ENCODE results near the gene TACSTD2. TPM values are rescaled to one million over a fixed set of nuclear protein-coding genes. Genes with fewer than 3 reads are reported as not detected.
"Not testable (repeated sequence)": the region's sequence is repeated elsewhere in the genome, so short reads cannot be mapped to it uniquely, and the experiment has no call there.

Gene TACSTD2
- total RNA-seq, 2 experiments from 2014 or later = not detected

GRCh38 chr1:58601921-58602320 lies 24.9 kb upstream of the TACSTD2 start:
- peaks cover 17% of the 10 kb centered on the region for H3K9me3 Mint-ChIP-seq
- H3K4me3 Mint-ChIP-seq; H3K36me3 Mint-ChIP-seq; H3K27ac Mint-ChIP-seq; DNase-seq; POLR2A ChIA-PET; ATAC-seq (ENCODE audit: low read depth): not testable (repeated sequence)
- H3K27me3 Mint-ChIP-seq = peaks cover 60% of the 10 kb centered on the region
- H3K4me1 Mint-ChIP-seq = peaks cover 11% of the 10 kb centered on the region

- peaks cover 11% of the 10 kb centered on the region for H3K4me1 Mint-ChIP-seq
- DNase-seq (no peak), ATAC-seq (ENCODE audit: low read depth) (no peak)
- H3K4me3 Mint-ChIP-seq = no peak overlapping the region
- peaks cover 4% of the 10 kb centered on the region for H3K9me3 Mint-ChIP-seq
- H3K27ac Mint-ChIP-seq = no peak overlapping the region
- H3K27me3 Mint-ChIP-seq = peaks cover 58% of the 10 kb centered on the region
- H3K36me3 Mint-ChIP-seq = peaks cover 1% of the 10 kb centered on the region
- POLR2A ChIA-PET = no interaction called here
These were observed 20.9 kb upstream of the TACSTD2 start for GRCh38 chr1:58597996-58598395.

- H3K4me1 Mint-ChIP-seq = peaks cover 11% of the 10 kb centered on the region
- H3K9me3 Mint-ChIP-seq = peaks cover 4% of the 10 kb centered on the region
- ATAC-seq (ENCODE audit: low read depth) = no peak
- H3K4me3 Mint-ChIP-seq = no peak overlapping the region
- POLR2A ChIA-PET = no interaction called here
- DNase-seq = no peak
- peaks cover 1% of the 10 kb centered on the region for H3K36me3 Mint-ChIP-seq
- peaks cover 59% of the 10 kb centered on the region for H3K27me3 Mint-ChIP-seq
- H3K27ac Mint-ChIP-seq = no peak overlapping the region
These were observed 20.0 kb upstream of the TACSTD2 start for GRCh38 chr1:58597076-58597475.

- peaks cover 57% of the 10 kb centered on the region for H3K27me3 Mint-ChIP-seq
- H3K9me3 Mint-ChIP-seq = peaks cover 4% of the 10 kb centered on the region
- H3K27ac Mint-ChIP-seq = no peak overlapping the region
- no peak overlapping the region for H3K4me3 Mint-ChIP-seq
- POLR2A ChIA-PET = no interaction called here
- peaks cover 11% of the 10 kb centered on the region for H3K4me1 Mint-ChIP-seq
- DNase-seq (no peak), ATAC-seq (ENCODE audit: low read depth) (no peak)
- H3K36me3 Mint-ChIP-seq = peaks cover 1% of the 10 kb centered on the region
These were observed 19.6 kb upstream of the TACSTD2 start for GRCh38 chr1:58596631-58597052.

GRCh38 chr1:58594546-58594945 lies 17.5 kb upstream of the TACSTD2 start:
- peaks cover 50% of the 10 kb centered on the region for H3K27me3 Mint-ChIP-seq
- peaks cover 11% of the 10 kb centered on the region for H3K4me1 Mint-ChIP-seq
- no peak overlapping the region for H3K4me3 Mint-ChIP-seq
- peaks cover 1% of the 10 kb centered on the region for H3K36me3 Mint-ChIP-seq
- no peak overlapping the region for H3K27ac Mint-ChIP-seq
- DNase-seq = no peak
- H3K9me3 Mint-ChIP-seq = no peaks in the 10 kb centered on the region
- POLR2A ChIA-PET = no interaction called here
- no peak for ATAC-seq (ENCODE audit: low read depth)

GRCh38 chr1:58592522-58593134 lies 15.6 kb upstream of the TACSTD2 start:
- Mint-ChIP-seq H3K27ac (no peak overlapping the region), H3K4me1 (peaks cover 2% of the 10 kb centered on the region), H3K9me3 (no peaks in the 10 kb centered on the region), H3K4me3 (no peak overlapping the region), H3K27me3 (peaks cover 34% of the 10 kb centered on the region), H3K36me3 (no peaks in the 10 kb centered on the region)
- POLR2A ChIA-PET = no interaction called here
- ATAC-seq (ENCODE audit: low read depth) (no peak), DNase-seq (no peak)

GRCh38 chr1:58591806-58592205 lies 14.8 kb upstream of the TACSTD2 start:
- no peak for ATAC-seq (ENCODE audit: low read depth)
- POLR2A ChIA-PET = no interaction called here
- Mint-ChIP-seq H3K27me3 (peaks cover 33% of the 10 kb centered on the region), H3K27ac (no peak overlapping the region), H3K4me3 (no peak overlapping the region), H3K36me3 (no peaks in the 10 kb centered on the region), H3K4me1 (no peaks in the 10 kb centered on the region), H3K9me3 (no peaks in the 10 kb centered on the region)
- DNase-seq = no peak

GRCh38 chr1:58590019-58590418 lies 13.0 kb upstream of the TACSTD2 start:
- POLR2A ChIA-PET = no interaction called here
- H3K9me3 Mint-ChIP-seq = no peaks in the 10 kb centered on the region
- no peaks in the 10 kb centered on the region for H3K36me3 Mint-ChIP-seq
- H3K27me3 Mint-ChIP-seq = peaks cover 33% of the 10 kb centered on the region
- ATAC-seq (ENCODE audit: low read depth) (no peak), DNase-seq (no peak)
- H3K27ac Mint-ChIP-seq = no peak overlapping the region
- no peak overlapping the region for H3K4me3 Mint-ChIP-seq
- peaks cover 5% of the 10 kb centered on the region for H3K4me1 Mint-ChIP-seq

- Mint-ChIP-seq H3K4me1 (peaks cover 17% of the 10 kb centered on the region), H3K9me3 (no peaks in the 10 kb centered on the region), H3K27ac (no peak overlapping the region), H3K27me3 (peaks cover 32% of the 10 kb centered on the region), H3K4me3 (no peak overlapping the region), H3K36me3 (no peaks in the 10 kb centered on the region)
- POLR2A ChIA-PET = no interaction called here
- DNase-seq (no peak), ATAC-seq (ENCODE audit: low read depth) (no peak)
These were observed 11.3 kb upstream of the TACSTD2 start for GRCh38 chr1:58588396-58588795.

GRCh38 chr1:58587667-58588066 lies 10.6 kb upstream of the TACSTD2 start:
- Mint-ChIP-seq H3K27ac (no peak overlapping the region), H3K36me3 (no peaks in the 10 kb centered on the region), H3K9me3 (no peaks in the 10 kb centered on the region), H3K4me3 (no peak overlapping the region), H3K27me3 (peaks cover 26% of the 10 kb centered on the region), H3K4me1 (peaks cover 18% of the 10 kb centered on the region)
- ATAC-seq (ENCODE audit: low read depth) = no peak
- no peak for DNase-seq
- POLR2A ChIA-PET = no interaction called here

- Mint-ChIP-seq H3K4me1 (peaks cover 18% of the 10 kb centered on the region), H3K4me3 (no peak overlapping the region), H3K27me3 (peaks cover 24% of the 10 kb centered on the region), H3K9me3 (no peaks in the 10 kb centered on the region), H3K36me3 (no peaks in the 10 kb centered on the region), H3K27ac (no peak overlapping the region)
- DNase-seq (no peak), ATAC-seq (ENCODE audit: low read depth) (no peak)
- POLR2A ChIA-PET = no interaction called here
These were observed 9.2 kb upstream of the TACSTD2 start for GRCh38 chr1:58586271-58586670.

GRCh38 chr1:58585581-58586151 lies 8.6 kb upstream of the TACSTD2 start:
- no peaks in the 10 kb centered on the region for H3K9me3 Mint-ChIP-seq
- ATAC-seq (ENCODE audit: low read depth) (no peak), DNase-seq (no peak)
- H3K4me1 Mint-ChIP-seq = peaks cover 18% of the 10 kb centered on the region
- H3K27ac Mint-ChIP-seq = no peak overlapping the region
- POLR2A ChIA-PET = no interaction called here
- no peaks in the 10 kb centered on the region for H3K36me3 Mint-ChIP-seq
- peaks cover 27% of the 10 kb centered on the region for H3K27me3 Mint-ChIP-seq
- H3K4me3 Mint-ChIP-seq = no peak overlapping the region

- POLR2A ChIA-PET = no interaction called here
- H3K4me1 Mint-ChIP-seq = peaks cover 18% of the 10 kb centered on the region
- H3K36me3 Mint-ChIP-seq = no peaks in the 10 kb centered on the region
- DNase-seq (no peak), ATAC-seq (ENCODE audit: low read depth) (no peak)
- H3K27me3 Mint-ChIP-seq = peaks cover 25% of the 10 kb centered on the region
- H3K27ac Mint-ChIP-seq = no peak overlapping the region
- no peak overlapping the region for H3K4me3 Mint-ChIP-seq
- H3K9me3 Mint-ChIP-seq = no peaks in the 10 kb centered on the region
These were observed 8.1 kb upstream of the TACSTD2 start for GRCh38 chr1:58585166-58585565.

GRCh38 chr1:58584082-58584895 lies 7.2 kb upstream of the TACSTD2 start:
- H3K4me1 Mint-ChIP-seq = peaks cover 18% of the 10 kb centered on the region
- ATAC-seq (ENCODE audit: low read depth) (no peak), DNase-seq (no peak)
- H3K36me3 Mint-ChIP-seq = no peaks in the 10 kb centered on the region
- H3K27me3 Mint-ChIP-seq = peaks cover 33% of the 10 kb centered on the region
- POLR2A ChIA-PET = no interaction called here
- no peak overlapping the region for H3K27ac Mint-ChIP-seq
- H3K9me3 Mint-ChIP-seq = no peaks in the 10 kb centered on the region
- peak overlapping the region; percentile 9 for H3K4me3 Mint-ChIP-seq
